Measurements from ENCODE around the gene FOXP4. TPM values are rescaled to one million over a fixed set of nuclear protein-coding genes. Genes with fewer than 3 reads are reported as not detected.

FOXP4 gene
- total and polyA plus RNA-seq, 2 of the 13 experiments (the other 11 are each of a cell fraction or from before 2014, with no cell fraction given), result 11.0 to 12.4 TPM

- no peak for TF ChIP-seq AHDC1 (CRISPR knock-in tag; IDR thresholded peaks at IDR 0.05; ENCODE audit: borderline replicate concordance)
- TF ChIP-seq ZNF276 (CRISPR knock-in tag; IDR thresholded peaks at IDR 0.05; ENCODE audit: low read depth), result no peak
- TF ChIP-seq ZKSCAN8 (CRISPR knock-in tag; IDR thresholded peaks at IDR 0.05; ENCODE audit: borderline replicate concordance), result no peak
- no peak for TF ChIP-seq ETS1 (CRISPR knock-in tag; IDR thresholded peaks at IDR 0.05)
- TF ChIP-seq TEF (CRISPR knock-in tag; IDR thresholded peaks at IDR 0.05), result no peak
- no peak for TF ChIP-seq MATR3 (CRISPR knock-in tag; IDR thresholded peaks at IDR 0.05)
- TF ChIP-seq ELF1 (CRISPR knock-in tag; IDR thresholded peaks at IDR 0.05), result peak; percentile 76
- 0 out of 2 replicates have a peak, but pooled peaks have one; percentile 53 for TF ChIP-seq PCBP1 (IDR thresholded peaks at IDR 0.05; ENCODE audit: borderline replicate concordance, low read depth, low read length)
- no peak for TF ChIP-seq SMAD9 (CRISPR knock-in tag; IDR thresholded peaks at IDR 0.05)
- TF ChIP-seq TBX3 (IDR thresholded peaks at IDR 0.05; ENCODE audit: borderline replicate concordance), result no peak
- TF ChIP-seq HNRNPLL (IDR thresholded peaks at IDR 0.05; ENCODE audit: low read depth, low read length, poor library complexity, severe bottlenecking), result no peak
- peak; percentile 61; the same call in 1 of the 2 replicates for TF ChIP-seq SP4 (CRISPR knock-in tag; IDR thresholded peaks at IDR 0.05)
- TF ChIP-seq YY1 (IDR thresholded peaks at IDR 0.05; ENCODE audit: insufficient read depth, insufficient replicate concordance, low read depth, low read length), result peak; percentile 62
- TF ChIP-seq ZNF678 (CRISPR knock-in tag; IDR thresholded peaks at IDR 0.05), result no peak
- TF ChIP-seq KDM1A (CRISPR knock-in tag; IDR thresholded peaks at IDR 0.05), result no peak
- TF ChIP-seq ZNF777 (CRISPR knock-in tag; IDR thresholded peaks at IDR 0.05), result no peak
- peak; percentile 17; the same call in 1 of the 2 replicates for TF ChIP-seq MIER3 (CRISPR knock-in tag; IDR thresholded peaks at IDR 0.05; ENCODE audit: borderline replicate concordance)
- no peak for TF ChIP-seq MNT (IDR thresholded peaks at IDR 0.05)
These were observed 28.1 kb upstream of the FOXP4 start (continued) for GRCh38 chr6:41518118-41518517.

Data from HepG2 (cell line).